NCI-H2029 (cell line): Measurements from ENCODE around the gene POLR2A.
A peak's percentile ranks its signal among the peaks of the same experiment; 100 is the strongest.

Experiments used
- DNase-seq: peaks from one replicate; lab custom pipeline; 2025; lab: John Stamatoyannopoulos, UW

POLR2A gene

DNA sequence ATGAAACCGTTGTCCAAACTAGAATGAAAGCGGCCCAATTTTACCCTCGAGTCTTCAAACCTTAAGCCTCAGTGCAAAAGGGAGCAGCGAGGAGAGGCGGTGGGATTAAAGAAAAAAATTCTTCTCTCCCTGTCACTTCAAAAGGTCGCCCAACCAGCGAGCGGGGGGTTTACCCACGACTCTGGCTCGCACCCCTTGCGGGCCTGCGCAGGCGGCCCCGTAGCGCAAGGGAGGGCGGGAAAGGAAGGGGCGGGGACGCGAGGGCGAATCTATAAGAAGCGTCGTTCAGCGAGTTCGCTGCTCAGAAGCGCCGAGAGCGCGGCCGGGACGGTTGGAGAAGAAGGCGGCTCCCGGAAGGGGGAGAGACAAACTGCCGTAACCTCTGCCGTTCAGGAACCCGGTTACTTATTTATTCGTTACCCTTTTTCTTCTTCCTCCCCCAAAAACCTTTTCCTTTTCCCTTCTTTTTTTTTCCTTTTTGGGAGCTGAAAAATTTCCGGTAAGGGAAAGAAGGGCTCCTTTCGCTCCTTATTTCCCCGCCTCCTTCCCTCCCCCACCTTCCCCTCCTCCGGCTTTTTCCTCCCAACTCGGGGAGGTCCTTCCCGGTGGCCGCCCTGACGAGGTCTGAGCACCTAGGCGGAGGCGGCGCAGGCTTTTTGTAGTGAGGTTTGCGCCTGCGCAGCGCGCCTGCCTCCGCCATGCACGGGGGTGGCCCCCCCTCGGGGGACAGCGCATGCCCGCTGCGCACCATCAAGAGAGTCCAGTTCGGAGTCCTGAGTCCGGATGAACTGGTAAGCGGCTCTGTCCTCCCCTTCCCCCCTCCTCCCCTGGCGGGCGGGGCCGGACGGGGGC lies at the start of gene POLR2A:
TSS of gene POLR2A (plus strand) at position 300 of the 852 bp plus-strand sequence.
- peak; percentile 82 for DNase-seq

DNA sequence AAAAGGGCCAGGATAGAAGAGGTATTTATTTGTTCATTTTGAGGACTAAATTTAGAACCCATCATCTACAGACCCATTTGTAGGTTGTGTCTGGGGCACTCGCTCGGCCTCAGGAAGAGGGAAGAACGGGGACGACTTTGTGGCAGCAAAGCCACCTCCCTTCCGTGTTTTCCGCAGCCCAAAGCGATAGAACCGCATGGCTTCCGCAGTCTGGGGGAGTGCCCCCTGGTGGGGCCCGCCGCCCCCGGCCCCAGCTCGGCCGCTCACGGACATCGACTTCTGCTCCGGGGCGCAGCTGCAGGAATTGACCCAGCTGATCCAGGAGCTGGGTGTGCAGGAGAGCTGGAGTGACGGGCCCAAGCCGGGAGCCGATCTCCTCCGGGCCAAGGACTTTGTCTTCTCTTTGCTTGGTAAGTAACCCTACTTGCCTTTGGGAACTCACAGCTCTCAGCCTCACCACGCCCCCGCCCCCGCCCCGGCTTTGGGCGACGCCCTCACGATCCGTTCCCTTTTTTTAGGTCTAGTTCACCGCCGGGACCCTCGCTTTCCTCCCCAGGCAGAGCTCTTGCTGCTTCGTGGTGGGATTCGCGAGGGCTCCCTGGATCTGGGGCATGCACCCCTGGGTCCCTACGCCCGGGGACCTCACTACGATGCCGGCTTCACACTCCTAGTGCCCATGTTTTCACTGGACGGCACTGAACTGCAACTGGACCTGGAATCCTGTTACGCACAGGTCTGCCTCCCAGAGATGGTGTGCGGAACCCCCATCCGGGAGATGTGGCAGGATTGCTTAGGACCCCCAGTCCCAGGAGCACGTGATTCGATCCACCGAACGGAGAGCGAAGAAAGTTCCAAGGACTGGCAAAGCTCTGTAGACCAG lies 48.2 kb upstream of the POLR2A start:
- no peak for DNase-seq

DNA sequence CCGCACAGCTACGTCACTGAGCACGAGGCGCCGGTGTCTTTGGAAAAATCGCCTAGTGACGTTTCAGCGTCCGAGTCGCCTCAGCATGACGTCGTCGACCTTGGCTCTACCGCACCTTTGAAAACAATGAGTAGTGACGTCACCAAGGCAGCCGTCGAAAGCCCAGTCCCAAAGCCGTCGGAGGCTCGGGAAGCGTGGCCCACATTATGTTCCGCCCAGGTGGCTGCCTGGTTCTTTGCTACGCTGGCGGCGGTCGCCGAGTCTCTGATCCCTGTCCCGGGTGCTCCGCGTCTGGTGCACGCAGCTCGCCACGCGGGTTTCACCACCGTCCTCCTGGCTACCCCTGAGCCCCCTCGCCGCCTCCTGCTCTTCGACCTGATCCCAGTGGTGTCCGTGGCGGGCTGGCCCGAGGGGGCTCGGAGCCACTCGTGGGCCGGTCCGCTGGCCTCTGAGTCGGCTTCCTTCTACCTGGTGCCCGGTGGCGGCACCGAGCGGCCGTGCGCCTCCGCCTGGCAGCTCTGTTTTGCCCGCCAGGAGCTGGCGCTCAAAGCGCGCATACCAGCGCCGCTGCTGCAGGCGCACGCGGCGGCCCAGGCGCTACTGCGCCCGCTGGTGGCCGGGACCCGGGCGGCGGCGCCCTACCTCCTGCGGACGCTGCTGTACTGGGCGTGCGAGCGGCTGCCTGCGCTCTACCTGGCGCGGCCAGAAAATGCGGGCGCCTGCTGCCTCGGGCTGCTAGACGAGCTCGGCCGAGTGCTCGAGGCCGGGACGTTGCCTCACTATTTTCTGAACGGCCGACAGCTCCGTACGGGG lies 47.4 kb upstream of the POLR2A start:
- peak; percentile 60 for DNase-seq

DNA sequence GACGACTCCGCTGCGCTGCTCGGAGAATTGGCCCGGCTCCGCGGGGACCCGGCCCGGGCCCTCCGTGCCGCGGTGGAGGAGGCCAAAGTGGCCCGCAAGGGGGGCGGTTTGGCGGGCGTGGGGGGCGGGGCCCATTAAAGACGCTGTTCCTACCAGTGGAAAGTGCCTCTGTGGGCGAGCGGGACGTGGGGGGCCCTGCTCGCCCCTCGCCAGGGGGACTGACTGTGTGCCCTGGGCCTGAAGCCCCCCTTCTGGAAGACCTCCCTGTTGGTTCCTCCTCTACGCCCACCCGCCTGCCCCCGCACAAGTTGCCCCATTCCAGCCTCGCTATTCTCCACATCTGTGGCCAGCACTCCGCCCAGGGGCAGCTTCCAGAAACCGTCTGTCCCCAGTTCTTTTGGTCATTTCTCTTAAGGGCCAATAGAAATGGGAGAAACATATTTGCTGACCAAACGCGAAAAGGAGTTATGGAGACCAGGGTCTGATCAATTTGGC lies 46.8 kb upstream of the POLR2A start:
- DNase-seq: no peak

DNA sequence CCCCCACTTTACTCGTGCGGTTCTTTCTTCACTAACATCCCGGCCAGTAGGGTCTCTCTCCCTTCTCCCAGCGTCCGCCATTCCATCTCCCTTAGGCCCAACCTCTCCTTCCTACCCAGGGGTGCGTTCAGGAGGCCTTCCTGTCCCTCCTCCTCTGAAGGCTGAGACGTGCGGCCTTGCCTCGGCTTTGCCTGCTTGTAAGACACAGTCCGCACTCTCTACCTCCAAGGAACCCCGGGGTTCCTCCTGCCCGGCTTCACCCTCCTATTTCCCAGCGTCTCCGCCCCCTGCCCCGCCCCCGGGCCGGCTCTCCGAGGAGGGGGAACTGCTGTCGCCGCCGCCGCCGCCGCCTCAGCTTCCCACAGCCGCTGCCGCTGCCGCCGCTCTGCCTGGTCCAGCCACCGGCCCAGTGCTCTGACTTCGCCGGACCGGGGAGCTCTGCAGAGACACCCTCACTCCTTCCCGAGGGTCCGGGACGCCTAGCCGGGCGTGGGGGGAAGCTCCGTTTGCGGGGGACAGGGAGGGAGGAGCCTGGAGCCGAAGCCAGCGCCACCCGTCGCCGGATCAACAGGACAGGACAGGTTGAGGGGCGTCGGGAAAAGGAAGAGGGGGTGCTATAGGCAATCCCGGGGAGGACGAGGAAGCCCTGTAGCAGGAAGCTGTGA lies 46.1 kb upstream of the POLR2A start:
- DNase-seq: no peak

DNA sequence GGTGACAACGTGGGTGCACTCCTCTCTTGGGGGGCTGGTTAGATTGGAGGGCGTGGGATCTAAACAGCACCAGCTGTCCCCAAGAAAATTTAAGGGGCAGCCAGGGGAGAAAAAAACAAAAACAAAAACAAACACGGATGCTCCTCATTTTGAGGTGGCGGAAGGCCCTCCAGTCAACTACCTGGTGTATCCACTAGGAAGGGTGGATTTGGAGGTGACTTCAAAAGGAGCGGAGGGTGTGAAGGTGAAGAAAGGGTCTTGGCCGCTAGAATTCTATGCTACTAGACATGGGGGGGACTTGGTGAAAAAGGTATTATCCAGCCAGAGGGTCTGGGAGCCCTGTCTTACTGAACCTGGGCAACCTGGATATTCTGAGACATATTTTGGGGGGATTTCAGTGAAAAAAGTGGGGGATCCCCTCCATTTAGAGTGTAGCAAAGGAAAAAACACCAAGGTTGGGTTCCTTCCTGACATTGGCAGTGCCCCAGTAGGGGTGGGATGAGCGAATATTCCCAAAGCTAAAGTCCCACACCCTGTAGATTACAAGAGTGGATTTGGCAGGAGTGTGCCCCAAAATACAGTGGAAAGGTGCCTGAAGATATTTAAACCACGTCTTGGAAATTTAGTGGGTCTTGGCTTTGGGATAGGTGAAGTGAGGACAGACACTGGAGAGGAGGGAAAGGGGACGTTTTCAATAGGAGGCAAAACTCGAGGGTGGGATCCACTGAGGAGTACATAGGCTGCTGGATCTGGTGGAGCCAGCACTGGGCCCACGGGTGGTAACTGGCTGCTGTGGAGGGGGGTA lies 45.3 kb upstream of the POLR2A start:
- DNase-seq: no peak

DNA sequence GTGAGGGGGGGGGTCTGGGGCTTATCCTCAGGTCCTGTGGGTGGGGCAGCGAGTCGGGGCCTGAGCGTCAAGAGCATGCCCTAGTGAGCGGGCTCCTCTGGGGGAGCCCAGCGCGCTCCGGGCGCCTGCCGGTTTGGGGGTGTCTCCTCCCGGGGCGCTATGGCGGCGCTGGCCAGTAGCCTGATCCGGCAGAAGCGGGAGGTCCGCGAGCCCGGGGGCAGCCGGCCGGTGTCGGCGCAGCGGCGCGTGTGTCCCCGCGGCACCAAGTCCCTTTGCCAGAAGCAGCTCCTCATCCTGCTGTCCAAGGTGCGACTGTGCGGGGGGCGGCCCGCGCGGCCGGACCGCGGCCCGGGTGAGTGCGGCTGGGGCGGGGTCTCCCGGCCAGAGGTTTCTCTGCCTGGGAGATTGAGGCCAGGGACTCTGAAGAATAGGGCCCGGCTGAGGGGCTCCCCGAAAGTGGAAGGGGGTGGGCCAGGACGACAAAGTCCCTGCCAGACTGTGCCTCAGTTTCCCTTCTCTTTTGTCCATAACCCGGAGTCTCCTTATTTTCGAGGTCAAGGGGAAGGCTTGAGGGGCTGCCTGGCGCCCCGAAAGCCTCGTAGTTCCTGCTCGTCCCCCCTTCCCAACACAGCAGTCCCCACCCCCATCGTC lies 44.6 kb upstream of the POLR2A start, which contains the start of gene FGF11:
TSS of gene FGF11 (plus strand) at position 51 of the 651 bp plus-strand sequence. CDS start at position 160, 109 bp downstream.
- no peak for DNase-seq

DNA sequence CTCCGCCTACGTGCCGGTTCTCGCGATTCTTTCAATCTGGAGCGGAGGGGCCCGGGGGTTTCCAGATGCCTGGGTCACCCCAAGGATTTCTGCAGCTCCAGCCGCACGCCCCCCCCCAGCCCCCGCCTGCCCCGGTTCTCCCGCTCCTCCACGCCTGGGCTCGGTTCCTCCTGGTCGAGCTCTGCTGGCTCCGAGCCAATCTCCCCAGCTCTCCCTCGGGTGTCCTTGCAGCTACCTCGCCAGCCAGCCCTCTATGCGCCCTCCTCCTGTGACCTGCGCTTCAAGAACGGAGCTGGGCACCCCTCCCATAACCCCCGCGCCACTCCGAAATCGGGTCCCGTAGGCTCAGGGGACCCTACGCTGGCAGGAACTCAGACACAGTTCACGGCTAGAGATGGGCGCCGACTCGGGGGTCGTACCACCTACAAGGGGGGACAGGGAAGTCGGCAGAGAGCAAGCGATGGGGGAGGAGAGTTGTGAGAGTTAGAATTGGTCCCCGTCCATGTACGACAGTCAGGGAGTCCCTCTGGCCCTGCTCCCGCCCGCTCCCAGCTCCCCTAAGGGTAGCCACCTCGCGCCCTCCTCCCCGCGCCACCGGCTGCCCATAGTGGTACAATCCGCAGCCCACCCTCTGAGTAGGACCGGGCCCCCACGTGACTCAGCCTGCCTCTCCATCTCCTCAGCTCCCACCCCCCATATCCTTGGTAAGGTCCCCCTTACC lies 43.9 kb upstream of the POLR2A start:
- no peak for DNase-seq

DNA sequence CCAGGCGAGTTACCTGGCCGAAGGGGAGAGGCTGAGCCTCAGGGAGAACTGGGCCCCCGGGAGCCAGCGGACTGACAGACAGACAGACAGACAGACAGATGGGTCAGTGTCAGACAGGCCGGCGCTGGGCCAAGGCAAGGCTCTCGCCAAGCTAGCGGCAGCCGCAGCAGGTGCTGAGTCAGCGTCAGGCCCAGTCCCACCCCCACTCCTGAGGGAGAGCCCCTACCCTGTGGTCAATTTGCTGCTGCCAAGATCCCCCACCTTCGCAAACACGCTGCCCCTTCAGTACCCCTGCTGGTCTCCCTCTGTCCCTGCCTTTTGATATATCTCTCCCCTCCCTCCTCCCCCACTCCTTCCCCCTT lies 43.4 kb upstream of the POLR2A start:
- DNase-seq: no peak

DNA sequence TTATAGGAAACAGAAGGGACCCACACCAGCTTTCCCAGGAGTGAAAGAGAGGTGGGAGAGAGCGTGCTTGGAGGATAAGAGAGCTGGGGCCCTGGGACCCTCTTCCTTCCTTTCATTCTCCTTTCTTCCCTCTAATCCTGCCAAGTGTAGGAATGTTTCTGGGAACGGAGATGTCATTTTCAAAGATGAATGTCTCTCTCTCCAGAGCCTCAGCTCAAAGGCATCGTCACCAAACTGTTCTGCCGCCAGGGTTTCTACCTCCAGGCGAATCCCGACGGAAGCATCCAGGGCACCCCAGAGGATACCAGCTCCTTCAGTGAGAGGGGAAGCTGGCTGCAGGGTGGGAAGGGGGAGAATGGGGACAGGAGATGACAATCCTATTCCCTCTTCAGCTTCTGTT lies 42.9 kb upstream of the POLR2A start:
- DNase-seq: no peak

DNA sequence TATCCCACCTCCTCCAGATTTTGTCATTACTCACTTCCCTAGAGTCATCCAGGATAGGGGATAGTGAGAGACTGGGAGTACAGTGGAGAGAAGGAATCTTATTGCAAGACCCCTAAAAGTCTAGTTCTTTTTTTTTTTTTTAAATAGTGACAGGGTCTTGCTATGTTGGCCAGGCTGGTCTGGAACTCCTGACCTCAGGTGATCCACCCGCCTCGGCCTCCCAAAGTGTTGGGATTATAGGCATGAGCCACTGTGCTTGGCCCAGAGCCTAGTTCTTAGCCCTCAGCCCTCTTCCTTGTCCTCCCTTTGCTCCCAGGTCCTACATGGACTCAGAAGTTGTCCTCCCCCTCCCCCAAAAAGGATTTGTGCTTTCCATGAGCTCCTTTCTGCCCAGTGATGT lies 42.0 kb upstream of the POLR2A start:
- no peak for DNase-seq

DNA sequence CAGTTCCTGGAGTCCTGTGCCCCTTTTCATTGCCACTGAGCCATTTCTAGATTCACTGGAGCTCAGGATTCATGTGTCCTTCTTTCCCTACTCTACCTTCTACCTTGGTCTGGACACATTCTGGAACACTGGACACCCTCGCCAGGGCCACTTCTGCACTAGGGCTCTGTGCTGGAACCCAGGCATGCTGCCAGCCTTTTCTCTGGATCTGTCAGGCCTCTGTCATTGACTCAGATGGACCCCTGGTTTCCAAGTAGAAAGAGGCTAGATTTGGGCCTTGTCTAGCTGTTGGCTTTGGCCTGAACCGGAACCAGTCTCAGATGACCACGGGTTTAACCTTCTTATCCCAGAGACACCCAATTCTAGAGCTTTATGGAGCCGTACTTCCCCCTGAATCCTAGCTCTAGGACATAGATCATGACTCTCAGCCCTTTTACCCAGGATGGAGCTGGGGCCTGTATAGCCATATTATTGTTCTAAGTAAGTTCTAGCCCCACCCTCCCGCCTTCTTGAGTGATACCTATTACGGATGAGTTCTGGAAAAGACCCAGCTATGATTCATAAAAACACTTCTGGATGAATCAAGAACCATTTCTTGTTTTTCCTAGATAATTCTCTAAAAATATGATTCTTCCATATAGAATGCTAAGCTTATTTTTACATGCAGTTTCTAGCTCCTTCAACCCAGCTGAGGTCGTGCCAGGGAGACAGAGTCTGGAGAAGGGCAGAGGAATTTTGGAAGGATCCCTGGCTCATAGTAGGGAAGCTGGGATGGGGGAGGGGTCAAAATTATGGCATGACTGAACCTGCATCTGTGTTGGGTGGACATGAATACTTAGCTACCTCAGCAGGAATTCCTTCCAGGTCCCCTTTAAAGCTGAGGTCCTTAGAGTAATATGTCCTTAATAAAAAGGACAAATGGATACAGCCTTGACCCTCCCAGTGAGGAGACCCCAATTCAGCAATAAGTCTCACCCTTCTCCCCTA lies 40.4 kb upstream of the POLR2A start:
- DNase-seq: no peak

DNA sequence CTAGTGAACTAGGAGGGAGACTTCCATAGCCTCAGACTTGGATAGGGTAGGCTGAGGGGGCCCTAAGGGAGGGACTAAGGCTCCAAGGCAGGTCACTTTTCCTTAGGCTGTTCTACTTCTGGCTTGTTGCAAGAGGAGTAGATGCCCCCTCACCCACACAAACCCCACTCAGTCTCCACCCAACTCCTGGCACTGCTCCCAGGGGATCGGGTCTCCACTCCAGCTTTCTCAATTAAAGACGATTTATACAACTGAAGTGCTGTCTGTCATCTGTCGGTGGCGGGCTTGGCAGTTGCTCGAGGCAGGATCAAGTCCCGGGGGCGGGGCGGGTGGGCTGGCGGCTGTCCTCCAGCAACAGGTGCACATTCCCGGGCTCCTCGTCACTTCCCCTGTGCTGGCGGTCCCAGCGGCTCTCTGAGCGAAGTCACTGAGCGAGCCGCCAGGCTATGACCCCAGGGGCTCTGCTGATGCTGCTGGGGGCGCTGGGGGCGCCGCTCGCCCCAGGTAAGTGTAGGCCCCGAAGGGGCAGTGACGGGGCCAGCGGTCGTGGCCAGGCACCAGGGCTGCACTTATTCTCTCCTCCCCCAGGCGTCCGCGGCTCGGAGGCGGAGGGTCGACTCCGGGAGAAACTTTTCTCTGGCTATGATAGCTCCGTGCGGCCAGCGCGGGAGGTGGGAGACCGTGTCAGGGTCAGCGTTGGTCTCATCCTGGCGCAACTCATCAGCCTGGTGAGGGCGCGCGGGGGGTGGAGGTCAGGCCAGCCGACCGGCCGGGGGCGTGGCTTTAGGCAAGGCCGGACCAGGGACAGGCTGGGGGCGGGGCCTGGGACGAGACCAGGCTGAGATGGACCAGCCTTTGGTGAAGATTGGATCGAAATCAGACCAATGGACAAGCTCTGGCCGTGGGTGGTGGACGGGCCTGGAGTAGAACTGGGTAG lies 39.2 kb upstream of the POLR2A start, which contains the start of gene CHRNB1:
TSS of gene CHRNB1 (plus strand) at position 380 of the 937 bp plus-strand sequence. CDS start at position 447, 67 bp downstream.
- DNase-seq: peak; percentile 12

DNA sequence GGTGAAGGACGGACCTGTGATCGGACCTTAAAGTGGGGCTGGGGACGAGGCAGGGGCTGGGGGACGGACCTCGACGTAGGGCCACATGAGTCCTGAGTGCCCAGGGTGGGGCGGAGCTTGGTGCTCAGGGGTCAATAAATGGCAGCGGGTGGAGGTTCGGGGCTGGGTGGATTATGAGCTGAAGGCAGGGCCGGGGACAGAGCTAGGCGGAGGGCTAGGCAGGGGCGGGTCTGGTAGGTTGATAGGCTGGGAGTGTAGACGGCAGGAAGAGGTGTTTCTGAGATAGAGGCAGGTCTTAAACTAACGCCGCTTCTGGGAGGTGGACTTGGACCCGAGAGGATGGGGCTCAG lies 38.6 kb upstream of the POLR2A start:
- no peak for DNase-seq

DNA sequence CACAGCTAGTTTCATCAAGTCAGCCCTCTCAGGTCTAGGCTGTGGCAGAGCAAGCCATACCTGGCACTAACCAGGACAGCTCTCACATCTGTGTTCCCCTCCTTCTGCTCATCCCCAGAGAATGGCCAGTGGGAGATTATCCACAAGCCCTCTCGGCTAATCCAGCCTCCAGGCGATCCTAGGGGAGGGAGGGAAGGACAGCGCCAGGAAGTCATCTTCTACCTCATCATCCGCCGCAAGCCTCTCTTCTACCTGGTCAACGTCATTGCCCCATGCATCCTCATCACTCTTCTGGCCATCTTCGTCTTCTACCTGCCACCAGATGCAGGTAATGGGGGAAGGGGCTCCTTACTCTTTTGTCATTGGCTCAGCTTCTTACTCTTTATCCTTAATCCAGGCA lies 35.7 kb upstream of the POLR2A start:
- no peak for DNase-seq

DNA sequence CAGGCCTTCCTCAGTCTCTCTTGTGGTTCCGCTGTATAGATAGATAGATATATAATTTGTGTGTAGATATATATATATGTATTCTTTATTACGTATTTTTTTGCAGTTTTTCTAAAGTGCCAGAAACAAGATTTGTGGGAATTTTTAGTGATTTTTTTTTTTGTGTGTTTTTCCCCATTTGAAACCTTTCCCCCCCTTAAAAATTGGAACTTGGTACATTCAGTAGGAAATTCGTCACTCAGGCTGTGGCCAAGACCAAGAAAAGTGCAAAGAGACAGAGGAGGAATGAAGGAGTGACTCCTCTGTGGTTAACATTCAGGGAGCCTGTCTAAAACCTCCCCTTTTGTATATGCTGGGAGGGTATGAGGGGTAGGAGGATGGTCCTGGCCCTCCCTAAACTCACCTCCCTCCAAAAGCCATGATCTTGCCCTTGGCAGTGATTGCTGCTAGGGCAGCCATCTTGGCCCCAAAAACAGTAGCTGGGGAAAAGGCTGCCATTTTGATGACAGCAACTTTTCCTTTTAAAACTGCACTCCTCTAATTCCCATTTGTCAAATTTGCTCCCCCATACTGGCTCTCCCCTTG lies 24.1 kb upstream of the POLR2A start:
- DNase-seq: no peak
